Fibroblast of skin of scalp (primary cell): ENCODE data around the gene NRF1.
"Not testable (repeated sequence)": the region's sequence is repeated elsewhere in the genome, so short reads cannot be mapped to it uniquely, and the experiment has no call there.

ENCODE experiments used
- DNase-seq: peaks from one replicate; pipeline ENCODE4 v3.0.0-alpha.2; 2013

The NRF1 gene

DNA sequence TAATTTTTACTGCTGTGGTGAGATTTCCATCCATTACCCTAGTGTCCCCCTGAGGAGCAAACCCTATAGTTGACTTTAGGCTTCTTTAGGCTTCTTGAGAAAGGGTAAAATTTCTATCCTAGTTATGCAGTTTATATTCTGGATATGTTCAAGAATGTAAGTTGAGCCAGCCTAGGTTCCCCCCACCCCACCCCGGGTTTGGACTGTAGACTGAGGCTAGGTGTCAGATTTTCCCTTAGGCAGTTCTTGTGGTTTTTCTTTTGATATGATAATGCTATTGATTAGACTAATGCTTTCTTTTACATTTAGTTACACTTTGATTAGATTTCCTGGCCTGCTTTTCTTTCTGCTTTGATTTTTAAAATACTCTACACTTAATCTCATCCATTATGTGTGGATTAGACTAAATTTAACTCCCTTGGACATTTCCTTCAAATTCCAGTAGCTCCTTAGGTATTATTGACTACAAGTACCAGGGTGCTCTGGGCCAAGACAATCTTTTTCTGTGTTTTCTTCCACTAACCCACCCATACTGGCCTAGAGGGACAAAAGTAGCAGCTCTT is 37.7 kb downstream of the NRF1 start:
- no peak for DNase-seq

DNA sequence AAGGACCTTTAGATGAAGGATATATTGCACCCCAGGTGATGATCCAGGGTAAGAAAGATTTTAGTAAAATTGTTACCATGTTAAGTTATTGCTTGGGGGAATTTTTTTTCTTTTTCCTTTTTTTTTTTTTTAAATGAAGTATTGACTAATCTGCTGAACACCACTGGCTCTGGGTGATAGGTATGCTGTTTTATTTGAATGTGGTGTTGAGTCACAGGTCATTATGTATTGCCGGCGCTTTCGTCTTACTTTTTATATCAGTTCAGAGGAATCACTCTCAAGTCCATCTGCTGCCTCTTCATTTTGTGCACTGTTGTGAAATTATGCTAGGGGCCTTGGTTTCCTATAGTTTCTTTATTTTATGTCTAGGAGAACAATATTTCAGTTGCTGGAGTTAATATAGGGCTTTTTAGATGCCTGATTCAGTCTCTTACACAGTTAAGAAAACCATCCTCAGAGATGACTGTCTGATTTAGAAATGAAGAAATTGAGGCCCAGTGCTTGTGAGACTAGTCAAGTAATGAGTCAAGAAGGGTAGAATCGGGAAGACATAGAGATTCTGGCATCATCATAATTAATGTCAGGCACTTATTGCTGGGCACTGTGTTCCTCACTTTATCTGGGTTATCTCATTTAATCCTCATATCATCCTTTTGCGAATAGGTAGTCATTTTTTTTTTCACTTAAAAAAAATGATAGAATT is 38.7 kb downstream of the NRF1 start:
- DNase-seq, result no peak

DNA sequence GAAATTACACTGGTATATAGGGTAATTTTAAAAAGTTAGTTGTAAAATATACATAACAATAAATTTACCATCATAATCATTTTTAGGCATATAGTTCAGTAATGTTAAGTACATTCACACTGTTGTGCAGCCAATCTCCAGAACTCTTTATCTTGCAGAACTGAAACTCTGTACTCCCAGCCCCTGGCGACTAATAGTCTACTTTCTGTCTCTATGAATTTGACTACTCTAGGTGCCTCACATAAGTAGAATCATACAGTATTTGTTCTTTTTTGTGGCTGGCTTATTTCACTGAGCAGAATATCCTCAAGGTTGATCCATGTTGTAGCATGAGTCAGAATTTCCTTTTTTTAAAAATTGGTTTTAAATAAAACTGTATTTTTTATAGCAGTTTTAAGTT is 41.4 kb downstream of the NRF1 start:
- no peak for DNase-seq

DNA sequence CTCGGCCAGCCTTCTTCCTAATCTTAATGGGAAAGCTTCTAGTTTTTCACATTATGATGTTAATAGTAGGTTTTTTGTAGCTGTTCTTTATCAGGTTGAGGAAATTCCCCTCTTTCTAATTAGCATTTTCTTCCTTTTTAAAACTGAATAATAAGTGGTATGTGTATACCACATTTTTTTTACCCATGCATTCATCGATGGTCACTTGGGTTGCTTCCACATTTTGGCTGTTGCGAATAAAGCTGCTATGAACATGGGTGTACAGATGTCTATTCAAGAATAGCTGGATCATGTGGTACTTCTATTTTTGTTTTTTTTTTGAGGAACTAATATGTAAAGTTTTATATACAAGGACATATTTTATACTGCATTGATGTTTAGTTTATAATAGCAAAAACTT is 44.3 kb downstream of the NRF1 start:
- no peak for DNase-seq

DNA sequence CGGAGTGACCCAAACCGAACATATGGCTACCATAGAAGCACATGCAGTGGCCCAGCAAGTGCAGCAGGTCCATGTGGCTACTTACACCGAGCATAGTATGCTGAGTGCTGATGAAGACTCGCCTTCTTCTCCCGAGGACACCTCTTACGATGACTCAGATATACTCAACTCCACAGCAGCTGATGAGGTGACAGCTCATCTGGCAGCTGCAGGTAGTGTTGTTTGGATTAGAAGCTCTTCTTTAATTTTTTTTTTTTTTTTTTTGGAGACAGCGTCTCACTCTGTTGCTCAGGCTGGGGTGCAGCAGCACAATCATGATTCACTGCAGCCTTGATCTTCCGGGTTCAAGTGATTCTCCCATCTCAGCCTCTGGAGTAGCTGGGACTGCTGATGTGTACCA is 45.8 kb downstream of the NRF1 start:
- no peak for DNase-seq

DNA sequence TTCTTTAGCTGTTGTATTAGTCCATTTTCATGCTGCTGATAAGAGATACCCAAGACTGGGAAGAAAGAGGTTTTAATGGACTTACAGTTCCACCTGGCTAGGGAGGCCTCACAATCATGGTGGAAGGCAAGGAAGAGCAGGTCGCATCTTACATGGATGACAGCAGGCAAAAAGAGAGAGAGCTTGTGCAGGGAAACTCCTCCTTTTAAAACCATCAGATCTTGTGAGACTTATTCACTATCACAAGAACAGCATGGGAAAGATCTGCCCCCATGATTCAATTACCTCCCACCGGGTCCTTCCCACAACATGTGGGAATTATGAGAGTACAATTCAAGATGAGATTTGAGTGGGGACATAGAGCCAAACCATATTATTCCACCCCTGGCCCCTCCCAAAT is 48.4 kb downstream of the NRF1 start:
- DNase-seq, result not testable (repeated sequence)

DNA sequence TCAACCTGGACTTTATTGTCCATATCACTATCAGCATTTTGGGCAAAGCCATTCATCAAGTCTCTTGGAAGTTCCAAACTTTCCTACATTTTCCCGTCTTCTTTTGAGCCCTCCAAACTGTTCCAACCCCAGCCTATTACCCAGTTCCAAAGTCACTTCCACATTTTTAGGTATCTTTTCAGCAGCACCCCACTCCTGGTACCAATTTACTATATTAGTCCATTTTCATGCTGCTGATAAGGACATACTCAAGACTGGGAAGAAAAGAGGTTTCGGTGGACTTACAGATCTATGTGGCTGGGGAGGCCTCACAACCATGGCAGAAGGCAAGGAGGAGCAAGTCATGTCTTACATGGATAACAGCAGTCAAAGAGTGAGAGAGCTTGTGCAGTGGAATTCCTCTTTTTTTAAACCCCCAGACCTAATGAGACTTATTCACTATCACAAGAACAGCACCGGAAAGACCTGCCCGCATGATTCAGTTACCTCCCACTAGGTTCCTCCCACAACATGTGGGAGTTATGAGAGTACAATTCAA is 50.2 kb downstream of the NRF1 start:
- no peak for DNase-seq

DNA sequence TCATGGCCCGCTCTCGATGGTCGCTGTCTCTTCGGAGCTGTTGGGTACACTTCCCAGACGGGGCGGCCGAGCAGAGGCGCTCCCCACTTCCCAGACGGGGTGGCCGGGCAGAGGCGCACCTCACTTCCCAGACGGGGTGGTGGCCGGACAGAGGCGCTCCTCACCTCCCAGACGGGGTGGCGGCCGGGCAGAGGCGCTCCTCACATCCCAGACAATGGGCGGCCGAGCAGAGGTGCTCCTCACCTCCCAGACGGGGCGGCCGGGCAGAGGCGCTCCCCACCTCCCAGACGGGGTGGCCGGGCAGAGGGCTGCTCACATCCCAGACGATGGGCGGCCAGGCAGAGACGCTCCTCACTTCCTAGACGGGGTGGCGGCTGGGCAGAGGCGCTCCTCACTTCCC is 51.7 kb downstream of the NRF1 start:
- DNase-seq, result not testable (repeated sequence)

DNA sequence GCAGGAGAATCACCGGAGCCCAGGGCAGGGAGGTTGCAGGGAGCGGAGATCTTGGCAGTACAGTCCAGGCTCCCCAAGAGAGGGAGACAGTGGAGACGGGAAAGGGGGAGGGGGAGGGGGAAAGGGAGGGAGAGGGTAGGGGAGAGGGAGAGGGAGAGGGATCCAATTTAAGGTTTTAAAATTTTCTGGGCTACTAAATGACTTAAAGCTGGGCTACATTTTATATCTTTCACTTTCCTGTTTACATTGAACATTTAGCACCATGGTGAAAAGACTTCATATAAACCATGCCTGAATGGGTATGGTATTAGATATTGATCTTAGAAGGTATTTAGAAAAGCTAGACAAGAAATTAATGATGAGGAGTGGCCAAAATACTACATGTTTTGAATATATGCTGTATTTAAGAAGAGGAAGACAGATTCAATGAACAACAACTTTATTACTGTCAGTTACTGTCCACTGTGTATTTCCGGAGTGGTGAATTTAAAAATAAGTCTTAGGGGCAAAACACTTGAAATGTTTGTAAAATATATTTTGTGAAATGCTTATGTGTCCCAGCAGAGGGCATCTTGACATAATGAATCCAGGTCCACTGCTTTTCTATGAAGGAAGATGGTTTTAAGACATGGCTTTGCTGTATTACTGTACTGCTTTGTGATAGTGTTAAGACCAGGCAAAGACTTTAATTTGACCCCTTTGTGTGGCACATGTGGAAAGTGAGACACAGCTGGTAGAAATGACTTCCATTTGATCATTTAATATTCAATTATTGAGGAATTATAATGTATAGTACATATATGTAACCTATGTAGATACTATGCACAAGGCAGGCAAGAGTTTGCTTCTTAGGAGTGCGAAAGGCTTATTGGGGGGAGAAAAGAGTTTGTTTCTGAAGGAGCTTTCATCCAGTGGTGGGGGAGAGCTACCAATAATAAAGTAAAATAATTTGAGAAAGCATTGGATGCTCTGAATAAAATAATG is 52.8 kb downstream of the NRF1 start:
- peak; percentile 79 for DNase-seq

DNA sequence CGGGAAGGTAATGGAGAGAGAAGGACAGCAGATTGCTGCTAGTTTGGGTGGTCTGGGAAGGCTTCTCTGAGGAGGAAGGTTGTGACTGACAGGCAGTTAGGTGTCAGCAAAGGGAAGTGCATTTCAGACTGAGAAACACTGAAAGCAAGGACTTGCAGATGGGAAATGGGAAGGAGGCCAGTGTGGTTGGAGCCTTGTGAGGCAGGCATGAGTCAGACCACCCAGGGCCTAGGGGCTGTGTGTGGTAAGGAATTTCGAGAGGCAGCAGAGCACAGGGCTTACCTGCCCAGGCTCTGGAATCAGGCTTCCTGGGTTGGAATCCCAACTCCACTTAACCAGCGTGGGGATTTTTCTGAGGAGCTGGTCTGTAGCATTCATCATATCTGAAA is 53.5 kb downstream of the NRF1 start:
- peak; percentile 96 for DNase-seq

DNA sequence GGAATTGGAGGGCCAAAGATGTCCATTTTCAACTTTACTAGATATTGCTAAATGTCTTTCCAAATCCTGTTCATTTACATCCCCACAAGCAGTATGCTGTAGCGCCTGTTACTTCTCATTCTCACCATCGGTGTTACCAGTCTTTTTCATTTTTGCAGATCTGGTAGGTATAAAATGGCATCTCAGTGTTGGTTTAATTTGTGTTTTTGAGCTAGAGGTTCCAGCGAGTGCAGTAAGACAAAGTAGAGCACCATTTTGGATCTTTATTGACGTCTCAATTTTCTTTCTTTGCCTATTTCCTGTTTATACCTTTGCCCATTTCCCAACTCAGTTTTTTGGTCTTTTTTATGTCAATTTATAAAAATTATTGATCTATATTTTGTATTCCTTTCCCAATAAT is 55.6 kb downstream of the NRF1 start:
- no peak for DNase-seq

DNA sequence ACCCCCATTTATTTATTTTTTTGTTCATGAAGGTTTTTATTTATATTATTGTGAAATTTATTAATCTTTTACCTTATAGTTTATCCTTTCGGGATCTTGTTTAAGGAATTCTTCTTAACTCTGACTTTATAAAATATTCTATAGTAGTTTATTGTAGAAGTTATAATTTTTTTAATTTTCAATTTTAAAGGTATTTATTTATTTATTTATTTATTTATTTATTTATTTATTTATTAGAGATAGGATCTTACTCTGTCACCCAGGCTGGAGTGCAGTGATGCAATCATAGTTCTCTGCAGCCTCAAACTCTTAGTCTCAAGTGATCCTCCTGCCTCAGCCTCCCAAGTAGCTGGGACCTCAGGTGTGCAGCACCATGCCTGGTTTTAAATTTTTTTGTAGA is 56.0 kb downstream of the NRF1 start:
- DNase-seq, result no peak

DNA sequence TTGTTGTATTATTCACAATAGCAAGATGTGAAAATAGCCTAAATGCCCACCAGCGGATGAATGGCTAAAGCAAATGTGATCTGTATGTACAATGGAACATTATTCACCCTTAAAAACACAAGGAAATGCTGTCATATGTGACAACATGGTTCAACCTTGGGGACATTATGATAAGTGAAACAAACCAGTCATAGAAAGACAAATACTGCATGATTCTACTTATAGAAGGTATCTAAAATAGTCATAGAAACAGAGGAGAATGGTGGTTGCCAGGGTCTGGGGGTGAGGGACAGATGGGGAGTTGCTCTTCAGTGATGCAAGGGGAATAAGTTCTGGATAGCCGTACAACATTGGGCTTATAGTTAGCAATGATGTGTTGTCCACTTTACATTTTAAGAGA is 58.4 kb downstream of the NRF1 start:
- no peak for DNase-seq

DNA sequence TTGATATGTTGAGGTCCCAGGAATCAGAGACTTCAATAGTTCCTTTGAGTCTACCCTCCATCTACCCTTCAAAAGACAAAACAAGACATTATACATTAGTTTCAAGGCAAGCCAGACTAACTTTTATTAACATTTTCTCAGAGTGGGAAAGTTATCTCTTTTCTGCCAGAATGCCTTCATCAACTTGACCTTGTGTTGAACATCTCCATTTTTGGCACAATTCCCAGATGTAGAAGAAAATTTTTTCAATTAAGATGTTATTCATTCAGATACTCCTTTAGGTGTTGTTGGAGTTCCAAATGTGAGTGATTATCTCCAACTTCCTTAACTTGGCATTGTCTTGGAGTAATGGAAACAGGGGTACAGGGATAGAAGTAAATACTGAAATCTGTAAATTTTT is 59.1 kb downstream of the NRF1 start:
- DNase-seq, result peak; percentile 33

DNA sequence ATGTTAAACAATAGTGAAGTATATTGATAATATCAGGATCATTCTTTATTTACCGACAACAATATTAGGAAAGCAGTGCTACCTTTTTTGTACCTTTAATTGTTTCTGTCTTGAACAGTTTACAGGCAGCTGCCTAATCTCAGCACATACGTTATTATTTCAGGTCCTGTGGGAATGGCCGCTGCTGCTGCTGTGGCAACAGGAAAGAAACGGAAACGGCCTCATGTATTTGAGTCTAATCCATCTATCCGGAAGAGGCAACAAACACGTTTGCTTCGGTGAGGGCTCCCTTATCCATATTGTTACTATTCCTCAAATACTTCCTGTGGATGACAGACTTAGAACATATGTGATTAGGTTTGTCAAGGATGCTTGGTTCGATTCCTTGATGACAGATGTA is 59.7 kb downstream of the NRF1 start:
- no peak for DNase-seq

DNA sequence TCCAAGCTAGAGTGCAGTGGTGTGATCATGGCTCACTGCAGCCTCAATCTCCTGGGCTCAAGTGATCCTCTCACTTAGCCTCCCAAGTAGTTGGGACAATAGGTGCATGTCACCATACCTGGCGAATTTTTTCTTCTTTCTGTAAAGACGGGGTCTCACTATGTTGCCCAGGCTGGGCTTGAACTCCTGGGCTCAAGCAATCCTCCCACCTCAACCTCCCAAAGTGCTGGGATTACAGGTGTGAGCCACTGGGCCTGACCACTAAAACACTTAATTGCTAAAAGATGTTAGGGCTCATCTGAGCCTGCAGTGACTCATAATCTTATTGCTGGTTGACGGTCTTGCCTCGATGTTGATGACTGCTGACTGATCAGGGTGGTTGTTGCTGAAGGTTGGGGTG is 63.0 kb downstream of the NRF1 start:
- not testable (repeated sequence) for DNase-seq

DNA sequence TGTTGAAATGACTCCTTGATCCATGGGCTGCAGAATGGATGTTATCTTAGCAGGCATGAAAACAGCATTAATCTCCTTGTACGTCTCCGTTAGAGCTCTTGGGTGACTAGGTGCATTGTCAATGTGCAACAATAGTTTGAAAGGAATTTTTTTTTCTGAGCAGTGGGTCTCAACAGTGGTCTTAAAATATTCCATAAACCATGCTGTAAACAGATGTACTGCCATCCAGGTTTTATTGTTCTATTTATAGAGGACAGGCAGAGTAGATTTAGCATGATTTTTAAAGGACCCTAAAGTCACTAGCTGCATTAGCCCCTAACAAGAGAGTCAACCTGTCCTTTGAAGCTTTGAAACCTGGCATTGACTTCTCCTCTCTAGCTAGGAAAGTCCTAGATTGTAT is 64.0 kb downstream of the NRF1 start:
- no peak for DNase-seq

DNA sequence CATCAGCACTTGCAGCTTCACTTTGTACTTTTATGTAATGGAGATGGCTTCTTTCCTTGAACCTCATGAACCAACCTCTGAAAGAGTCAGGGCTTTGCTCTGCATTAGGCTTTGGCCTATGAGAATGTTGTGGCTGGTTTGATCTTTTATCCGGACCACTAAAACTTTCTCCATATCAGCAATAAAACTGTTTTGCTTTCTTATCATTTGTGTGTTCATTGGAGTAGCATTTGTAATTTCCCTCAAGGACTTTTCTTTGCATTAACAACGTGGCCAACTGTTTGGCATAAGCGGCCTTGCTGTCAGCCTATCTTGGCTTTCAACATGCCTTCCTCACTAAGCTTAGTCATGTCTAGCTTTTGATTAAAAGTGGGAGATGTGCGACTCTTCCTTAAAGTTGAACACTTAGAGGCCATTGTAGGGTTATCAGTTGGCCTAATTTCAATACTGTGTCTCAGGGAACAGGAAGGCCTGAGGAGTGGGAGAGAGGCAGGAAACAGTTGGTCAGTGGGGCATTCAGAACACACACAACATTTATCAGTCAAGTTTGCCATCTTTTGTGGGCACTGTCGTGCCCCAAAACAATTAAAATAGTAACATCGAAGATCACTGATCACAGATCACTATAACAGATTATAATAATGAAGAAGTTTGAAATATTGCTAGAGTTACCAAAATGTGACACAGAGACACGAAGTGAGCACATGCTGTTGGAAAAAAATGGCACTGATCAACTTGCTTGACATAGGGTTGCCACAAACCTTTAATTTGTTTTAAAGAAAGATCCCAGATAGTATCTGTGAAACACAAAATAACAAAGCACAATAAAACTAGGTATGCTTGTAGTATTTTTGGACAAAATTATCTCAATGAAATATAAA is 64.7 kb downstream of the NRF1 start:
- DNase-seq, result no peak

DNA sequence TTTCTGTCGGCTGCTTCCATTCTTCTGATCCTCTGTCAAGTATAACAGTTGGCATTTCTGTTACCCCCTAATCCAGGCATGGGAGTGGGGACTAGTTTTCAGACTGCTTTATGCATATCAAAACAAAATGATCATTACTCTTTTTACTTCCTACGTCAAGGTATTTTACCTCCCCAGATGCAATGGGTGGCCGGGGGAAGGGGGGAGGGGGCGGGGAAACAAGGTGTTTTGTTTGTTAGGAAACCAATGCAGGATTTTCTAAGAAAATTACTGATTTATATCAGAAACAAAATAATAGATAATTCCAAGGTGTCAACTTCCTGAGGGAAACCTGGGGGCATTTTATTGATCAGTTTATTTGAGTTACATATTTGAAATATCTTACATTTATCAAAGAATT is 66.3 kb downstream of the NRF1 start:
- DNase-seq, result no peak

DNA sequence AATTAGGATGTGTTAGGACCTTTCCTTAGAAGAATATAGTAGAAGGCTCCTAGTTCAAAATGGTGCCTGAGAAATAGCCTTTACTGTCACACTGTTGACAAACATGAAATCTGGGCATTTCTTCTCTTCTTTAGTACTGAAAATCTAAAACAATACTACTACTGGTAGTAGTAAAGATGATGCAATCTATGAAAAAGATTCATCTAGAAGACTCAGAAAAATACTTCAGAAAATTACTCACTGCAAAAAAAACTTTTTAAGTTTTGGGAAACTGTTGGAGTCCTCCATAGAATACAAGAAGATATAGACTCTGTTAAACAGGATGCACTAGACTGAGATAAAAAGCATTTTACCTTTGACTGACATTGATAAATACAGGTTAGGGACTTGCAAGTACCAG is 67.1 kb downstream of the NRF1 start:
- no peak for DNase-seq

DNA sequence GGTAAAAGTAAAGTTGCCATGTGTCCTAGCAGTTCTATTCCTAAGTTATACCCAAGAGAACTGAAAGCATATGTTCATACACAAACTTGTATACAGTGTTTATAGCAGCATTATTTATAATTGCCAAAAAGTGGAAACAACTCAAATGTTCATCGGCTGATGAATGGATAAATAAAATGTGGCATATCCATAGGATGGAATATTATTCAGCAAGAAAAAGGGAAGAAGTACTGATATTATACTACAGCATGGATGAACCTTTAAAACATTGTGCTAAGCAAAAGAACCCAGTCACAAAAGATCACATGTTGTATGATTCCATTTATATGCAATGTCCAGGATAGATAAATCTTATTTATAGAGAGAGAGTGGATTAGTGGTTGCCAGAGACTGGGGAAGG is 68.9 kb downstream of the NRF1 start:
- no peak for DNase-seq

DNA sequence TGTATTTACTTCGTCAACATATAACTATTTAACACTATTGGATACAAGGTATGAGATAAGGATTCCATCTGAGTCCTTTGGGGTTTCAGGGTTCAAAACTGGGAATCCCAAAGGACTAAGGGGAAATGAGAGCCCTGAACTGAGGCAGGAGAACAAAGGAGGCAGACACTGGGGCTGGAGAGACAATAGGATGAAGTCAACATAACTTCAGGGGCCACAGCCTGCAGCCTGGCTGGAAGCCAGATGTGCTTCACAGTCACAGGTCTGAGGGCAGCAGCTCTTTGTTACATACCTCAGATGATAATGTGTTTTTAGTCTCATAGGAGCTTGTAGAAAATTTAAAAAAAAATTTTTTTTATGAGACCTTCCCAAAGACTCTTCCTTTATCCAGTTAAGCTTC is 73.3 kb downstream of the NRF1 start:
- DNase-seq, result no peak
